NK-92 treated with Interleukin-12 subunit alpha and Interleukin-12 subunit beta, amount 100 ng/mL, for 24 hours (cell line): ENCODE measurements around the gene IGF2.
"Not testable (repeated sequence)": the region's sequence is repeated elsewhere in the genome, so short reads cannot be mapped to it uniquely, and the experiment has no call there.

Experiments
- DNase-seq: peaks from one replicate; lab custom pipeline; 2025; lab: John Stamatoyannopoulos, UW

IGF2 gene

DNA sequence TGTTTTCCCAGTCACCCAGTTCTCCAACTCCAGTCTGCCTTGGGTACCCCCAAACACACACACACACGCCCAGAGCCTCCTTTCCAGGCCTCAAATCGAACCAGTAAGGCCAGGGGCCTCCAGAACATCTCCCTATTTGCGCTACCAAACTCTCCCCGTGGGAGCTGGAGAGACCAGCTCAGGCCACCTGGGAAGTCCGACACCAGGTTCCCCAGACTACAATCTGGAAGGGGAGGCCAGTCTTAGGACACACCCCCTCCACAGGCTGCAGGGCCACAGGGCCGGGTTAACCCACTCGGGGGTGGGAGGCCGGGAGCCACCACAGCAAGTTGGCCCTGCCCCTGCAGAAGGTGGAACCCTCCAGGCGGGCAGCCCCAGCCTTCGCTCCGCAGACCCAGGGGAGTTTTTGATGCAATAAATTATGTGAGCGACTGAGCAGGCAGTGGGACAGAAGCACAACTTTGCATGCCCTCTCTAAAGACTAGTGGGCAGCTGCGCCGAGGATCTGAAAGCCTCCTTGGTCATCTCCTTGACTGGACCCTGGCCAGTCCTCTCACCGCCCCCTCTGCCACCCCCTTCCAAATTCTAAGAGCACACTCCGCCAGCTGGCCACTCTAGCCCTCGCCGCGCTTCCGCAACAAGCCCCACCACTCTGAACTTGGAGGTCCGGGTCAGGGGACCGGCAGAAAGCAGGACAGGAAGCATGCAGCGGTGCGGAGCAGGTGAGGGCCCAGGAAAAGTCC is 2.8 kb downstream of the IGF2 start:
- DNase-seq = no peak

GRCh38 chr11:2135648-2136201 is 3.5 kb downstream of the IGF2 start:
- DNase-seq = no peak

DNA sequence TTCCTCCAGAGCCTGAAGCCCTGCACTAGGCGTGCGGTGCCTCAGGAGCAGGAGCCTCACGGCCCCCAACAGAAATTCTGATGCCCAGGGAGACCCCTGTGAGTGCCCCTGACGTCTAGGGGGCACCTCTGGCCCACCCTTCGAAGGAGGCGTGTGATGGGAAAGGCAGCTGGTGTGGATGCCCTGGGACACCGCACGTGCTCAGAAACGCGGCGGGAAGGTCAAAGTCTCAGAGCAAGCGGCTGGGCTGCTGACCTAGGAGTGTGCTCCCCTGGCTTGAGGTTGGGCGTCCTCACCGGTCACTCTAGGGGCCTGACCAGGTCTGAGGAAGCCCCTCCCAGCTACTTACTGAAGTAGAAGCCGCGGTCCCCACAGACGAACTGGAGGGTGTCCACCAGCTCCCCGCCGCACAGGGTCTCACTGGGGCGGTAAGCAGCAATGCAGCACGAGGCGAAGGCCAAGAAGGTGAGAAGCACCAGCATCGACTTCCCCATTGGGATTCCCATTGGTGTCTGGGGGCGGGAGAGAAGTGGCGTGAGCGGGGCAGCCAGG is 4.1 kb downstream of the IGF2 start:
- DNase-seq = no peak

DNA sequence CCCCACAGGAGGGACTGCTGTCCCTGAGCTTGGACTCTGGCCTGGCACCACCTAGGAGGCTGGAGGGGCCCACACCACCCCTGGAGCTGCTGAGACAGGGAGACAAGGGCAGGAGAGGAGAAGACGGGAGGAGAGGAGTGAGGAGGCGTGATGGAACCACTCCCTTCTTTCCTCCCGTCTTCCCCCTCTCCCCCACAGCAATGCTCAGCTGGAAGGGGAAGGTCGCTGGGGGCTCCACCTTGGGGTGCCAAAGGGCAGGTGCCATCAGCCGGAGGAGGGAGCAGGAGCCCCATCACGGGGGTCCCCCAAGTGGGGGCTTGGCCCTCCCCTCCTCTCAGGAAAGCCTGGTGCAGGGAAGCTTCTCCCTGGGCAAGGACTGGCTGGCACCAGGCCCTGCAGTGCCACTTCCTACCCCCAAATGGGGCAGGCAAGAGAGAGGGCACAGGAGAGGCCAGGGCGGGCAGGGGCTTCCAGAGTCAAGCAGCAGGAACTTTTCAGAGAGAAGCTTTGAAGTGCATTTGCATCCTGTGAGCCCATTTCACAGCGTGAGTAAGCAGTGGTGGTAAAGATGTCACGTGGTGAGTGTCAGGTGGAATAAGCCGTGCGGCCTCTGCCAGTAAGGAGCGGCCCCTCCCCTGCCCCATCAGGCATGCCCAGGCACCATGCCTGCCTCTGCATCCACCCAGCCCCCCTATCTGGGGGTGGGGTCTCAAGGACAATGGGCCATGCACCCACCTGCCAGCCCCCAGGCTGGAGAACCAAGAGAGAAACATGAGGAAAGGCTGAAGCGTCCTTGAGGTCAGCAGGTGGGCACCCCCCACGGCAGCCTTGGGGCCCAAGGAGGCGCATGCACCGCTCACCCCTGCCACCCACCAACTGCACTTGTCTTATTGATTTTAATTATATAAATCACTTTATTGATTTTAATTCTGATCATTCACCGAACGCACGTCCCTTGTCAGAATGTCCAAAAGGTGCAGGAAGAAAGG is 4.9 kb downstream of the IGF2 start:
- no peak for DNase-seq

DNA sequence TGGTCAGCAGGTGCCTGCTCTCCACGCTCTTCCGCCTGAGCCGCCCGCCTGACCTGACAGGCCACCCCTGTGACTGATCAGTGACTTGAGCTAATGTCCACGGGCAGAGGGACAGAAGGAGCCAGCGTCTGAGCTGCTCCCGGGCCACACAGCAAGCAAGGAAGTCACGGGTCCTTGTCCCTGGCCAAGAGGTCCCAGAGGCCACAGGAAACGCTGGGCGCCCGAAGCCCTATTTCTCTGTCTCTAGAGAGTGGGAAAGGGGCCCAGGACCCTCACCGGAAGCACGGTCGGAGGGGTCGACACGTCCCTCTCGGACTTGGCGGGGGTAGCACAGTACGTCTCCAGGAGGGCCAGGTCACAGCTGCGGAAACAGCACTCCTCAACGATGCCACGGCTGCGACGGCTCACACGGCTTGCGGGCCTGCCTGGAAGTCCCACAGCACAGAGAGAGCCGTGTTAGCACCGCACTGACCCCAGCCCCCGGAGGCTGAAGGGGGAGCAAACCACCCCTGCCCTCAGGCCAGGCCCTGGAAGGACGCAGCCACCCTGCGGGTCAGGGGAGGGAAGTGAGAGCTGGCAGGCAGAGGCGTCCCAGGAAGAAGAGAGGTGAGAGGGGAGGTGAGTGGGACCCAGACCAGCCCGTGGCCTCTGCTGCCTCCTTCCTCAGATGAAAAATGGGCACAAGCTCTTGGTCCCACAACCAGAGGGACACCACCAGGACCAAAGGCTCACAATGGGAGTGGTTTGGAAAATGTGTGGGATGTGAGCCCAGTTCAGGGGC is 5.8 kb downstream of the IGF2 start:
- DNase-seq = no peak

- DNase-seq = no peak
These were observed 6.3 kb downstream of the IGF2 start for GRCh38 chr11:2132874-2133240.

DNA sequence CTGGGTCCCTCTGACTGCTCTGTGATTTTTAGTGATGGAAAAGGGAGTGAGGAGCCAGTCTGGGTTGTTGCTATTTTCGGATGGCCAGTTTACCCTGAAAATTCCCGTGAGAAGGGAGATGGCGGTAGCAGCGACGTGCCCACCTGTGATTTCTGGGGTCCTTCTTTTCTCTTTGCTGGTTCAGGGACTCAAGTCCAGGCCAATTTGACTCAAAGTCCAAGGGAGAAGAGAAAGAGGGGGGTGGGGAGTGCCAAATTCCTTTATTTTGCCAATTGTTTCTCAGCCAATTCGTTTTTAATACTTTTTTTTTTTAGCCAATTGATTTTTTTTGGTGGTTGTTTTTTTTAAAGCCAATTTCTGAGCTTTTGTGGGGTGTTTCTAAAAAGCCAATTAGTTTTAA is 6.9 kb downstream of the IGF2 start:
- DNase-seq = no peak

DNA sequence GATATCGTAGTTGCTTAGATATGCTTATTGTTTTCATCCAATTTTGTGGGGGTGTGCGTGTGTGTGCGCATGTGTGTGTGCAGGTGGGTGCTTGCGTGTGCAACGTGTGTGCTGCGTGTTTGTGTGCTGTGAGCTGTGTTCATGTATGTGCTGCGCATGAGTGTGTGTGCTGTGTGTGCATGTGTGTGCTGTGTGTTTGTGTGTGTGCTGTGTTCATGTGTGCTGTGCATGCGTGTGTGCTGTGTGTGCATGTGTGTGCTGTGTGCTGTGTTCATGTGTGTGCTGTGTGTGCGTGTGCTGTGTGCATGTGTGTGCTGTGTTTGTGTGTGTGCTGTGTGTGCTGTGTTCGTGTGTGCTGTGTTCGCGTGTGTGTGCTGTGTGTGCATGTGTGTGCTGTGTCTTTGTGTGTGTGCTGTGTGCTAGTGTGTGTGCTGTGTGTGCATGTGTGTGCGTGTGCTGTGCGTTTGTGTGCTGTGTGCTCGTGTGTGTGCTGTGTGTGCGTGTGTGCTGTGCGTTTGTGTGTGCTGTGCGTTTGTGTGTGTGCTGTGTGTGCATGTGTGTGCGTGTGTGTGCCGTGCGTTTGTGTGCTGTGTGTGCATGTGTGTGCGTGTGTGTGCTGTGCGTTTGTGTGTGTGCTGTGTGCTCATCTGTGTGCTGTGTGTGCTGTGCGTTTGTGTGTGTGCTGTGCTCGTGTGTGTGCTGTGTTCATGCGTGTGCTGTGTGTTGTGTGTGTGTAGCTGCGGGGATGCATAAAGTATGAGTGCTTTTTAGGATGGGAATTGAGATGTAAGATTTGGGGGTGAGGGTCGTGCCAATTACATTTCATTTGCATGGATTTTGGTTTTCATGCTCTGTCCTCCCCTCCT is 7.6 kb downstream of the IGF2 start:
- DNase-seq = no peak

DNA sequence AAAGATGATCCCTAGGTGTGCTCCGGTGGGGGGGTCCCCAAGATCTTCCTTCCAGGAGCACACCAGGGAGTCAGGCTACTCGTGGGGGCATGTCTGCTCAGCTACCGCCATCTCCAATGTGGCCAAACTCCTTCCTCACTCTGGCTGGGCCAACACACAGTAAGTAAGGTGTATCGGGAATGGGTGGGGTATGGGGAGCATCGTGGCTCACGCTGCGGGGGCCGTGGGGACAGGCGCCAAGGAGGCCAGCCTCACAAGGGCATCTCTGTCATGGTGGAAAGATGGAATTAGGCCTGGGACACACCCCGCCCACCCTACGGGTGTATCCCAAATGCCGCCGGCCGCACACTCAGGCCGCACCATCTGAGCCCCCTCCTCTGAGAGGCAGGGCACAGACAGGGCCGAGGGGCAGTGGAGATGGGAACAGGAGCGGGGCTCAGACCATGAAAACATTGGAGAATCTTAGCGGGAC is 8.3 kb downstream of the IGF2 start:
- DNase-seq = no peak

- no peak for DNase-seq
These were observed 9.4 kb downstream of the IGF2 start for GRCh38 chr11:2129699-2130366.

- no peak for DNase-seq
These were observed 9.9 kb downstream of the IGF2 start for GRCh38 chr11:2129308-2129698.

DNA sequence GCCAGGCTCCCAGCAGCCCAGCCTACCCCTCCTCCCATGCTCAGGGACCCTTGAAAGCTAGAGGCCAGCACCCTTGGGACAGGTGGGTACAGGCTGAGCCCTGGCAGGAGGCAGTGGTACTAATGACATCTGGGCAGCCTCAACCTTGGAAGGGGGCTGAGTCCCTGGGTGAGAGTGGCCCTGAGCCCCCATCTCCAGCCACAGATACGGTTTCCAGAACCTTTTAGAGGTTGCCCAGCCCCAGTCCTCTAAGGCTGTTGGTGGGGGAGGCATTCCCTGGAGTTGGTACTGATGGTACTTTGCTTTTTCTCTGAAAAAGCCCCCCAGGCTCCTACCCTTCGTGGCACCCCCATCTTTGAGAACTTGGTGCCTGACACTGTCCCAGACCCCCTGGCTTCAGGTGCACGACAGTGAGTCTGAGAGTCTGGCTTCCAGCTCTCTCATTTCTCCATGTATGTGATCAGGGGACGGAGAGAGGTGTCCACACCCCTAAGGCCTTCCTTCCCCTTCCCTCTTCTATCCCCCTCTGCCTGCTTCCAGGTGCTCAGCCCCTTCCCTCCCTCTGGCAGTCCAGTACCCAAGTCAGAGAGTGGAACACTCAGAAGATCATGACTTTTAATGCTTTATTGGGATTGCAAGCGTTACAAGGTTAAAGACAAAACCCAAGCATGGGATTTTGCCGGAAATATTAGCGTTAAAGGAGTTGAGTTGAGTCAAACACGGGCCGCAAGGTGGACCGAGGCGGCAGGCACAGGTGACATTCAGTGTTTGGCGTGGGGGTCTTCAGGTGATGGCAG is 10.5 kb downstream of the IGF2 start:
- no peak for DNase-seq

DNA sequence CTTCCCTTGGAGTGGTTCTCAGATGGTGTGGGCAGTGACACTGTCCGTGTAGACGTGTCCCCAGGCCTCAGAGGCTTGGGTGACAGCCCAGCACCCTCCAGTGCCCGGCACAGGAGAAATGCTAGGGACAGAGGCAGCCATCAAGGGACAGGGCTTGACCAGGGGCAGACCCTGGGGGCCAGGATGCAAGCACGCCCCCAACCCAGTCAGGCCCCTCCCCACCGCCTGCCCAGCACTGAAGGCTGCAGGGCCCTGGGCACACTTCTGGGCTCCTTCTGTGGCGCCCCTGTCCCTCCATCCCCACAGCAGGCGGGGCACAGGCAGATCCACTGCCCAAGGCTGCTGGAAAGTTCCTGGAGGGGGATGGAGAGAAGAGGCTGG is 11.1 kb downstream of the IGF2 start:
- no peak for DNase-seq

DNA sequence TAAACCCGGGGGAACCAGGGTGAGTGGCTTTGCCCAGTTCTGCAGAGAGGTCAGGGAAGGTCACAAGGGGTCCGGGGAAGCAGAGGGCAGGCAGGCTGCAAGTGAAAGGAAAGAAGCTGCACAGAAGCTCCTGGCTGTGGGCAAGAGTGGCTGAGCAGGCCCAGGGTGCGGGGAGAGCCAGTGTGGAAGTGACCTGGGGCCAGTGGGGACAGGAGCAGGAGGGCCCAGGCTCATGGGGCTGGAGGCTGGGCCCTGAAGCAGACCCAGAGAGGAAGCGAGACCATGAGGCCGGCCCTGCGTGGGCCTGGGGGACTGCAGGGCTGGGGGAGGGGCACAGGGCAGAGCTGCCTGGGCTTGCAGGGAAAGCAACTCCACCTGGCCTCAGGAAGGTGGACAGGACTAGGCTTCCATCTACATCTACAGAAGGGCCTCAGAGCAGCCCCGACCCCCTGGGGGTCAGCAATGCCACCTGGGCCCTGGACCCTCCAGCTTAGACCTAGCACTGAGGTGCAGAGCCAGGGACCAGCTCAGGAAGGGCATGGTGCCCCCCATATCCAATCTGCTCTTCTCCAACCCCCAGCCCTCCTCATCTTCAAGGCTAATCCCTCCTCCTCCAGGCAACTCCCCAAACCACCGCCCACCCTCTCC is 11.6 kb downstream of the IGF2 start:
- no peak for DNase-seq

GRCh38 chr11:2126520-2127085 is 12.6 kb downstream of the IGF2 start:
- DNase-seq = no peak

GRCh38 chr11:2124736-2125484 is 14.3 kb downstream of the IGF2 start:
- DNase-seq = not testable (repeated sequence)

DNA sequence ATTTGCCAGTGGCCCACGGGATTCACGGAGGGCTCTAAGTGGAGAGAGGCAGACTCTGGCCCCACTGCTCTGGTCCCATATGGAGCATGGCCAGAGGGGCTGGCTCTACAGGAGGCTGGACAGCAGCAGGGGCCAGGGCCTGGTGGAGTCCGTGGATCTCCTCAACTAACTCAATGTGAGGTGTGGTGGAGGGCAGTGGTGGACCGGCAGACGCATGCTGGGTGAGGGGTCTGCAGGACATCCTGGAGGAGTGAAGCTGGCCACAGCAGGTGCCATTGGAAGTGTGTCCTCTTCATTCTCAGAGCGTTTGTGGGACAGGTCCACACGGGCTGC is 15.6 kb downstream of the IGF2 start:
- DNase-seq = no peak
